Neural cell (in vitro differentiated cells): ENCODE results near the gene RALGPS2. TPM values are rescaled to one million over a fixed set of nuclear protein-coding genes. Genes with fewer than 3 reads are reported as not detected.

ENCODE experiments used
- H2AFZ ChIP-seq: fragments of 200-600, 300-800 bp; sonication (generic), shearing (Covaris generic); 2 replicates; pipeline ENCODE4 v1.6.0; 2014; ENCODE audit warnings: low read depth, mild to moderate bottlenecking, antibody characterized with exemption, low read length, moderate library complexity
- H3F3A ChIP-seq: fragments of 200-600 bp; shearing (Covaris generic); 2 replicates; pipeline ENCODE4 v1.6.1; 2016; ENCODE audit warnings: mild to moderate bottlenecking, moderate library complexity, mixed read lengths, antibody characterized with exemption, low read length; ENCODE audit not compliant: insufficient read depth, poor library complexity, severe bottlenecking
- H3K27ac ChIP-seq: fragments of 200-600, 300-800 bp; sonication (generic), shearing (Covaris generic); 2 replicates; pipeline ENCODE4 v1.5.1; 2014; ENCODE audit warnings: mild to moderate bottlenecking, low read length, moderate library complexity
- H3K27me3 ChIP-seq: fragments of 300-800, 200-600 bp; sonication (generic), shearing (Covaris generic); 2 replicates; pipeline ENCODE4 v1.6.0; 2014; ENCODE audit warnings: mild to moderate bottlenecking, low read depth, low read length, moderate library complexity; ENCODE audit not compliant: insufficient read depth
- H3K36me3 ChIP-seq: fragments of 300-800, 200-600 bp; sonication (generic), shearing (Covaris generic); 2 replicates; pipeline ENCODE4 v1.5.1; 2014; ENCODE audit warnings: mild to moderate bottlenecking, antibody characterized with exemption, low read length, moderate library complexity; ENCODE audit not compliant: insufficient read depth
- H3K4me2 ChIP-seq: fragments of 300-800, 200-600 bp; sonication (generic), shearing (Covaris generic); 2 replicates; pipeline ENCODE4 v1.6.0; 2014; ENCODE audit warnings: mild to moderate bottlenecking, low read length
- H3K4me3 ChIP-seq: fragments of 300-800, 200-600 bp; sonication (generic), shearing (Covaris generic); 2 replicates; pipeline ENCODE4 v1.5.1; 2014; ENCODE audit warnings: mild to moderate bottlenecking, low read length, moderate library complexity
- H3K79me2 ChIP-seq: fragments of 200-600 bp; shearing (Covaris generic); replicated peaks from 2 replicates; pipeline ENCODE4 v1.6.0; 2014; ENCODE audit warnings: mild to moderate bottlenecking, low read length, moderate library complexity; ENCODE audit not compliant: insufficient read depth
- H3K9ac ChIP-seq: fragments of 300-800, 200-600 bp; sonication (generic), shearing (Covaris generic); 2 replicates; pipeline ENCODE4 v1.6.1; 2016; ENCODE audit warnings: mild to moderate bottlenecking, low read length, mixed read lengths
- H3K9me2 ChIP-seq: fragments of 200-600 bp; shearing (Covaris generic); 2 replicates; pipeline ENCODE4 v1.6.1; 2016; ENCODE audit warnings: mild to moderate bottlenecking, low read length, mixed read lengths; ENCODE audit not compliant: insufficient read depth
- H3K9me3 ChIP-seq: fragments of 200-600, 300-800 bp; sonication (generic), shearing (Covaris generic); 2 replicates; pipeline ENCODE4 v1.6.1; 2016; ENCODE audit warnings: mild to moderate bottlenecking, mixed run types, low read length, moderate library complexity, mixed read lengths
- H4K20me1 ChIP-seq: fragments of 200-600 bp; shearing (Covaris generic); 2 replicates; pipeline ENCODE4 v1.6.1; 2016; ENCODE audit warnings: mild to moderate bottlenecking, mixed run types; ENCODE audit not compliant: insufficient read depth
- CTCF ChIP-seq: fragments of 450-650 bp; IDR thresholded peaks from 2 replicates; pipeline ENCODE4 v1.5.1; 2014; ENCODE audit warnings: antibody characterized with exemption, mild to moderate bottlenecking, moderate library complexity; ENCODE audit not compliant: poor library complexity, severe bottlenecking
- EP300 ChIP-seq: fragments of 450-650 bp; conservative IDR thresholded peaks from 2 replicates; pipeline ENCODE4 v1.6.1; 2014; ENCODE audit warnings: antibody characterized with exemption, mild to moderate bottlenecking, moderate library complexity; ENCODE audit not compliant: poor library complexity, severe bottlenecking
- EZH2 ChIP-seq: fragments of 200-600, 300-800 bp; shearing (Covaris generic), sonication (generic); IDR thresholded peaks from 2 replicates; pipeline ENCODE4 v1.6.1; 2014; ENCODE audit warnings: antibody characterized with exemption, low read length, borderline replicate concordance, mild to moderate bottlenecking; ENCODE audit not compliant: insufficient read depth, poor library complexity, severe bottlenecking
- MXI1 ChIP-seq: fragments of 450-650 bp; conservative IDR thresholded peaks from 2 replicates; pipeline ENCODE4 v1.6.1; 2014; ENCODE audit warnings: antibody characterized with exemption, mild to moderate bottlenecking; ENCODE audit not compliant: poor library complexity, severe bottlenecking
- POLR2AphosphoS5 ChIP-seq: IDR thresholded peaks from 2 replicates; pipeline ENCODE4 v1.6.1; 2012
- RAD21 ChIP-seq: fragments of 450-650 bp; conservative IDR thresholded peaks from 2 replicates; pipeline ENCODE4 v1.6.1; 2014; ENCODE audit warnings: antibody characterized with exemption, mild to moderate bottlenecking, moderate library complexity
- REST ChIP-seq: IDR thresholded peaks from 2 replicates; pipeline ENCODE4 v1.6.1; 2012; ENCODE audit warnings: borderline replicate concordance
- SMC3 ChIP-seq: fragments of 450-650 bp; conservative IDR thresholded peaks from 2 replicates; pipeline ENCODE4 v1.6.1; 2014; ENCODE audit warnings: antibody characterized with exemption, mild to moderate bottlenecking, moderate library complexity; ENCODE audit not compliant: poor library complexity
- TAF1 ChIP-seq: IDR thresholded peaks from 2 replicates; pipeline ENCODE4 v1.6.1; 2012; ENCODE audit warnings: low read depth
- polyA plus RNA-seq: library from polyadenylated mRNA; depleted of rRNA; stranded (reverse); fragments of >200 nt; gene quantifications from 2 replicates; pipeline ENCODE4 v1.2.3, GENCODE V29; 2014

The RALGPS2 gene
- polyA plus RNA-seq, 1 donor from 2014 or later = 26.6 TPM

- no peak overlapping the region for H2AFZ ChIP-seq
- H3K36me3 ChIP-seq = no peaks in the 10 kb centered on the region
- no peak overlapping the region for H3K4me3 ChIP-seq
- H3K9me2 ChIP-seq = no peaks in the 10 kb centered on the region
- TF ChIP-seq TAF1 (no peak), EP300 (no peak), POLR2AphosphoS5 (no peak), SMC3 (no peak), RAD21 (no peak), MXI1 (no peak), REST (no peak), CTCF (no peak), EZH2 (no peak)
- no peaks in the 10 kb centered on the region for H3K9me3 ChIP-seq
- H3K27me3 ChIP-seq = no peaks in the 10 kb centered on the region
- H3F3A ChIP-seq = no peaks in the 10 kb centered on the region
- H4K20me1 ChIP-seq = no peaks in the 10 kb centered on the region
- no peak overlapping the region for H3K4me2 ChIP-seq
- H3K9ac ChIP-seq = no peak overlapping the region
- no peak overlapping the region for H3K27ac ChIP-seq
- H3K79me2 ChIP-seq = no peaks in the 10 kb centered on the region
Observed at GRCh38 chr1:178808529-178808928, 83.5 kb downstream of the RALGPS2 start.

- Histone ChIP-seq H3K9me3 (no peaks in the 10 kb centered on the region), H3K9me2 (no peaks in the 10 kb centered on the region), H3K27me3 (no peaks in the 10 kb centered on the region), H2AFZ (no peak overlapping the region), H3K4me2 (no peak overlapping the region), H3K4me3 (no peak overlapping the region), H4K20me1 (no peaks in the 10 kb centered on the region), H3K9ac (no peak overlapping the region), H3K79me2 (no peaks in the 10 kb centered on the region), H3K27ac (no peak overlapping the region), H3F3A (no peaks in the 10 kb centered on the region), H3K36me3 (no peaks in the 10 kb centered on the region)
- TF ChIP-seq EP300 = no peak
- no peak for TF ChIP-seq SMC3
- no peak for TF ChIP-seq RAD21
- TF ChIP-seq REST = no peak
- no peak for TF ChIP-seq EZH2
- TF ChIP-seq TAF1 = no peak
- TF ChIP-seq MXI1 = no peak
- no peak for TF ChIP-seq CTCF
- TF ChIP-seq POLR2AphosphoS5 = no peak
Observed at GRCh38 chr1:178810585-178810984, 85.5 kb downstream of the RALGPS2 start.
